Measurements from ENCODE around the gene SH3GL3.

The SH3GL3 gene

DNA sequence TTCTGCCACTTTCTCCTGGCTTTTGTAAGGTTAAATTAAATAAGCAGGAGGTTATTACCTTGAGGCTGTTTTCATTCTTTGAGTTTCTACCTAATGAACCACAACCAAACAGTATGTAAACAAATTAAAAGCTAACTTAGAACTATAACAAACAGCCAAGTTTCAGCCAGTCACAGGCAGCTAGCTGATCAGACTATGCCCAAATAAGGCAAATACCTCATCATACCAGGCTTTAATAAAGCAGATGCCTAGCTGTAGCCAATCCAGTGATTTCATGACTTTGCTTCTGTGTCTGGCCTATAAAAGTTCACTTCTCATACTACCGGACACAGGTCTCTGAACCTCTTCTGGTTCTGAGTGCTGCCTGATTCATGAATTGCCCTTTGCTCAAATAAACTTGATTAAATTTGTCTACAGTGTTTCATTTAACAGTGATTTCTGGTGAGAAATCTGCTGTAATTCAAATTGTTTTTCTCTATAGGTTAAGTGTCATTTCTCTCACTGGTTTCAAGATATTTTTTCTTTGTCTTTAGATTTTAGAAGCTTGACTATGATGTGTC, 24.2 kb downstream of the SH3GL3 start:
- H3K79me2 ChIP-seq (ENCODE audit: insufficient read depth, low read length), result no peaks in the 10 kb centered on the region
- no peaks in the 10 kb centered on the region for H3K36me3 ChIP-seq (ENCODE audit: insufficient read depth, low read length)
- H3F3A ChIP-seq (ENCODE audit: low read depth), result no peaks in the 10 kb centered on the region
- no peaks in the 10 kb centered on the region for H4K20me1 ChIP-seq (ENCODE audit: insufficient read depth, low read length, poor library complexity, severe bottlenecking)
- no peak overlapping the region for H3K9ac ChIP-seq (ENCODE audit: low read depth, low read length, poor library complexity, severe bottlenecking)
- no peaks in the 10 kb centered on the region for H3K9me2 ChIP-seq (replicated peaks; ENCODE audit: low read depth, low read length)
- H3K27me3 ChIP-seq (ENCODE audit: insufficient read depth, low read length, poor library complexity, severe bottlenecking), result no peaks in the 10 kb centered on the region
- H3K4me2 ChIP-seq (ENCODE audit: low read depth, low read length, poor library complexity, severe bottlenecking), result no peak overlapping the region
- no peaks in the 10 kb centered on the region for H3K4me1 ChIP-seq (ENCODE audit: insufficient read depth, low read length, poor library complexity, severe bottlenecking)
- TF ChIP-seq EZH2phosphoT487 (IDR thresholded peaks at IDR 0.05; ENCODE audit: borderline replicate concordance), result no peak
- TF ChIP-seq, protein P1, sequence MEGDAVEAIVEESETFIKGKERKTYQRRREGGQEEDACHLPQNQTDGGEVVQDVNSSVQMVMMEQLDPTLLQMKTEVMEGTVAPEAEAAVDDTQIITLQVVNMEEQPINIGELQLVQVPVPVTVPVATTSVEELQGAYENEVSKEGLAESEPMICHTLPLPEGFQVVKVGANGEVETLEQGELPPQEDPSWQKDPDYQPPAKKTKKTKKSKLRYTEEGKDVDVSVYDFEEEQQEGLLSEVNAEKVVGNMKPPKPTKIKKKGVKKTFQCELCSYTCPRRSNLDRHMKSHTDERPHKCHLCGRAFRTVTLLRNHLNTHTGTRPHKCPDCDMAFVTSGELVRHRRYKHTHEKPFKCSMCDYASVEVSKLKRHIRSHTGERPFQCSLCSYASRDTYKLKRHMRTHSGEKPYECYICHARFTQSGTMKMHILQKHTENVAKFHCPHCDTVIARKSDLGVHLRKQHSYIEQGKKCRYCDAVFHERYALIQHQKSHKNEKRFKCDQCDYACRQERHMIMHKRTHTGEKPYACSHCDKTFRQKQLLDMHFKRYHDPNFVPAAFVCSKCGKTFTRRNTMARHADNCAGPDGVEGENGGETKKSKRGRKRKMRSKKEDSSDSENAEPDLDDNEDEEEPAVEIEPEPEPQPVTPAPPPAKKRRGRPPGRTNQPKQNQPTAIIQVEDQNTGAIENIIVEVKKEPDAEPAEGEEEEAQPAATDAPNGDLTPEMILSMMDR (conservative IDR thresholded peaks at IDR 0.05; ENCODE audit: low read length), result no peak
- no peak overlapping the region for H2AFZ ChIP-seq (ENCODE audit: low read length)
- 0 out of 2 replicates have a peak, but pooled peaks cover 2% of the 10 kb centered on the region for H3K9me3 ChIP-seq (ENCODE audit: insufficient read depth, low read depth, low read length)
- H3K4me3 ChIP-seq (ENCODE audit: low read length, poor library complexity, severe bottlenecking), result no peak overlapping the region

DNA sequence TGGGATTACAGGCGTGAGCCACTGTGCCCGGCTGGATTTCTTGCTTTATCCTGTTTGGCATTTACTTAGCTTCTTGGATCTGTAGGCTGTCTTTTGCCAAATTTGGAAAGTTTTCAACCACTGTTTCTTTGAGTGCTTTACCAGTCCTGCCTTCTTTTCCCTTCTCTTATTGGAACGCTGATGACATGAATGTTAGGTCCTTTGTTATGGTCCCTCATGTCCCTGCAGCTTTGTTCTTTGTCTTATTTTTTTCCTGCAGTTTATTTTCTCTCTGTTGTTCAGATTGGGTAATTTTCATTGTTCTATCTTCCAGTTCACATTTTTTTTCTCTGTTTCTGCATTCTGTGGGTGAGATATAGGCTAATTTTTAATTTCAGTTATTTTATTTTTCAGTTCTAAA, 25.0 kb downstream of the SH3GL3 start:
- Histone ChIP-seq H3K9me2 (replicated peaks; ENCODE audit: low read depth, low read length) (no peaks in the 10 kb centered on the region), H3K4me2 (ENCODE audit: low read depth, low read length, poor library complexity, severe bottlenecking) (no peak overlapping the region), H3F3A (ENCODE audit: low read depth) (no peaks in the 10 kb centered on the region), H4K20me1 (ENCODE audit: insufficient read depth, low read length, poor library complexity, severe bottlenecking) (no peaks in the 10 kb centered on the region), H3K4me1 (ENCODE audit: insufficient read depth, low read length, poor library complexity, severe bottlenecking) (no peaks in the 10 kb centered on the region), H3K79me2 (ENCODE audit: insufficient read depth, low read length) (no peaks in the 10 kb centered on the region), H3K9me3 (ENCODE audit: insufficient read depth, low read depth, low read length) (0 out of 2 replicates have a peak, but pooled peaks cover 2% of the 10 kb centered on the region), H2AFZ (ENCODE audit: low read length) (no peak overlapping the region), H3K4me3 (ENCODE audit: low read length, poor library complexity, severe bottlenecking) (no peak overlapping the region), H3K36me3 (ENCODE audit: insufficient read depth, low read length) (no peaks in the 10 kb centered on the region), H3K9ac (ENCODE audit: low read depth, low read length, poor library complexity, severe bottlenecking) (no peak overlapping the region), H3K27me3 (ENCODE audit: insufficient read depth, low read length, poor library complexity, severe bottlenecking) (no peaks in the 10 kb centered on the region)
- TF ChIP-seq EZH2phosphoT487 (IDR thresholded peaks at IDR 0.05; ENCODE audit: borderline replicate concordance), result no peak
- TF ChIP-seq, protein P1 (conservative IDR thresholded peaks at IDR 0.05; ENCODE audit: low read length), result no peak

DNA sequence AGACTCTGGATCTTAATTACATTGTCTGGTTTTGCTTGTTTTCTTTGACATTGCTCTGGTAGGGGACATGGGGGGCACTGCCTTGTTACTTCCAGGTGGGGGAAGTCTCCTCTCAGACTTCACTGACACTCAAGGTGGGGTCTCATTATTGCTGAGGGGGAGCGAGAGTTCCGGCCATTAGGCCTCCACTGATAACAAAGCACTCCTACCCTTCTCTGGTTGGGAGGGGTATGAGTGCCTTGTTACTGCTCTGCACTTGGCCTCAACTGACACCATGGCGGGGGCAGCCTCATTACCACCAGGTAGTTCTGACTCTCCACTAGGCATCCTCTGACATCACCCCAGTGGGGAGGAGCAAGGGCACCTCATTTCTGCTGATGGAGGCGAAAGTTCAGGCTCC, 25.7 kb downstream of the SH3GL3 start:
- no peak overlapping the region for H3K4me3 ChIP-seq (ENCODE audit: low read length, poor library complexity, severe bottlenecking)
- 0 out of 2 replicates have a peak, but pooled peaks cover 2% of the 10 kb centered on the region for H3K9me3 ChIP-seq (ENCODE audit: insufficient read depth, low read depth, low read length)
- no peak overlapping the region for H3K9ac ChIP-seq (ENCODE audit: low read depth, low read length, poor library complexity, severe bottlenecking)
- H3K4me2 ChIP-seq (ENCODE audit: low read depth, low read length, poor library complexity, severe bottlenecking), result no peak overlapping the region
- no peaks in the 10 kb centered on the region for H3K4me1 ChIP-seq (ENCODE audit: insufficient read depth, low read length, poor library complexity, severe bottlenecking)
- H4K20me1 ChIP-seq (ENCODE audit: insufficient read depth, low read length, poor library complexity, severe bottlenecking), result no peaks in the 10 kb centered on the region
- no peaks in the 10 kb centered on the region for H3K36me3 ChIP-seq (ENCODE audit: insufficient read depth, low read length)
- TF ChIP-seq EZH2phosphoT487 (IDR thresholded peaks at IDR 0.05; ENCODE audit: borderline replicate concordance), result no peak
- H3K79me2 ChIP-seq (ENCODE audit: insufficient read depth, low read length), result no peaks in the 10 kb centered on the region
- H3F3A ChIP-seq (ENCODE audit: low read depth), result no peaks in the 10 kb centered on the region
- no peaks in the 10 kb centered on the region for H3K27me3 ChIP-seq (ENCODE audit: insufficient read depth, low read length, poor library complexity, severe bottlenecking)
- no peaks in the 10 kb centered on the region for H3K9me2 ChIP-seq (replicated peaks; ENCODE audit: low read depth, low read length)
- no peak overlapping the region for H2AFZ ChIP-seq (ENCODE audit: low read length)

DNA sequence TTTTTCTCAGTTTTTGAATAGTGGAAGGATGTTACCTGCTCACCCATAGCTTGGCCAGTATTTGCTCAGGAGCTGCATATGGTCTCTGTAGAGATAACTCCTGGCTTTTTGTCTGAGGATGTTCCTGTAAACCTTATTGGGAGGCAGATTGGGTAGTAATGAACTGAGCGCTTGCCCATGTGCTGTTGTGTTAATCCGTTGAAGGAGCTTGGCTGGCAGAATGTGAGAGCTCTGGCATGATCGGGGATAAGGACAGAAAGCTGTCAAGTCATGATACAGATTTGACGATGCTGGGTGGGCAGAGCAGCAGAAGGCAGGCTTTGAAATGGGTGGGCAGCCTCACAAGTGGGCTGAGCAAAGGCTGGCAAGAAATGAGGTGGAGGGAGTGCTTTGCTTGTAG, 27.4 kb downstream of the SH3GL3 start:
- no peak for TF ChIP-seq EZH2phosphoT487 (IDR thresholded peaks at IDR 0.05; ENCODE audit: borderline replicate concordance)
- TF ChIP-seq, protein P1 (conservative IDR thresholded peaks at IDR 0.05; ENCODE audit: low read length), result no peak
- Histone ChIP-seq H4K20me1 (ENCODE audit: insufficient read depth, low read length, poor library complexity, severe bottlenecking) (no peaks in the 10 kb centered on the region), H3K4me1 (ENCODE audit: insufficient read depth, low read length, poor library complexity, severe bottlenecking) (no peaks in the 10 kb centered on the region), H3K9ac (ENCODE audit: low read depth, low read length, poor library complexity, severe bottlenecking) (no peak overlapping the region), H3K27me3 (ENCODE audit: insufficient read depth, low read length, poor library complexity, severe bottlenecking) (no peaks in the 10 kb centered on the region), H3F3A (ENCODE audit: low read depth) (no peaks in the 10 kb centered on the region), H3K4me3 (ENCODE audit: low read length, poor library complexity, severe bottlenecking) (no peak overlapping the region), H3K4me2 (ENCODE audit: low read depth, low read length, poor library complexity, severe bottlenecking) (no peak overlapping the region), H3K9me2 (replicated peaks; ENCODE audit: low read depth, low read length) (no peaks in the 10 kb centered on the region), H3K9me3 (ENCODE audit: insufficient read depth, low read depth, low read length) (0 out of 2 replicates have a peak, but pooled peaks cover 2% of the 10 kb centered on the region), H3K79me2 (ENCODE audit: insufficient read depth, low read length) (no peaks in the 10 kb centered on the region), H2AFZ (ENCODE audit: low read length) (no peak overlapping the region), H3K36me3 (ENCODE audit: insufficient read depth, low read length) (no peaks in the 10 kb centered on the region)

Data from Loucy (cell line).